ENCODE results near the gene CCDC91.
"Not testable (repeated sequence)": the region's sequence is repeated elsewhere in the genome, so short reads cannot be mapped to it uniquely, and the experiment has no call there.

CCDC91 gene

GRCh38 chr12:28476206-28476605 is 285.9 kb downstream of the CCDC91 start:
- DNase-seq, result not testable (repeated sequence)

- not testable (repeated sequence) for DNase-seq
These were observed 288.8 kb downstream of the CCDC91 start for GRCh38 chr12:28479097-28479496.

- no peak for DNase-seq
These were observed 289.4 kb downstream of the CCDC91 start for GRCh38 chr12:28479683-28480082.

- DNase-seq, result no peak
These were observed 293.9 kb downstream of the CCDC91 start for GRCh38 chr12:28484156-28484555.

GRCh38 chr12:28486521-28486920 is 296.3 kb downstream of the CCDC91 start:
- DNase-seq, result no peak

- no peak for DNase-seq
These were observed 299.0 kb downstream of the CCDC91 start for GRCh38 chr12:28489246-28489645.

DNA sequence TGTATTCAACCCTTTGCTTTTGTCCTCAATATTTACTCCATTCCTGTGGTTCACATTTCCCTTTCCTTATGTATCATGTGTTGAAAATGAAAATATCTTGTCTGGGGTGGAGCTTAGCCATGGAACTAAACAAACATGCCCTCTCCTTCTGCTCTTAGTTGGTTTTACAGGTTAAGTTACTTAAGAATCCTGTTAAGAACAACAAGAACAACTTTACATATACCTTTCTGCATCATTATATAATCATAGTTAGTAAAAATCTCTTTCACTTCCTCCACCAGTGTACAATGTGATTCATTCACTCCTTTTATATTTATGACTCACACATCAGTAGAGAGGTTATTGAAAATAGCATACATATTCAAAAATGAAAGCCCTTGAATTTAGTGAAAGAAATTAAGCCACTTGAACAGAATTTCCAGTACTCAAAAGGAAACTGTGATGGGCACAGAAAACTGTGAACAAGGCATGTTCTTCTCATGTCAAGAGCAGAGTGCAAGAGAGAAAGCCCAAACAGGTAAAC is 307.7 kb downstream of the CCDC91 start:
- peak; percentile 33 for DNase-seq

GRCh38 chr12:28498850-28499249 is 308.6 kb downstream of the CCDC91 start:
- DNase-seq, result no peak

GRCh38 chr12:28500373-28501024 is 310.2 kb downstream of the CCDC91 start:
- no peak for DNase-seq

- DNase-seq, result no peak
These were observed 316.0 kb downstream of the CCDC91 start for GRCh38 chr12:28506271-28506670.

DNA sequence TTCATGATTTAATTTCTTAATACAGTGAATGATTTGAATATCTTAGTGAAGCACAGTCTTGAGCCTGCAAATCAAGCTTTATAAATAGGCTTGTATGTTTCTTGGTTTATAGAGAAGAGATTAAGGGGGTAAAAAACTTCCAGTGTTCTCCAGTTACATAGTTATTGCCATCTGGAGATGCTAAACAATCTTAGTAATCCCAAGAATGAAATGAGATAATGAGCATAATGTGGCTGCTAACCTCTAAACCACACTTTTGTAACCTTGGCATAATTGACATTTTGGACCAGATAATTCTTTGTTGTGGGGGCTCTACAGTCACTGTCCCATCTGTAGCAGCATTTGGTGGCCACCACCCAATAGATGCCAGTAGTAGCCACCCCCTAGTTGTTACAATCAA is 316.8 kb downstream of the CCDC91 start:
- DNase-seq, result no peak

- DNase-seq, result no peak
These were observed 317.6 kb downstream of the CCDC91 start for GRCh38 chr12:28507867-28508266.

DNA sequence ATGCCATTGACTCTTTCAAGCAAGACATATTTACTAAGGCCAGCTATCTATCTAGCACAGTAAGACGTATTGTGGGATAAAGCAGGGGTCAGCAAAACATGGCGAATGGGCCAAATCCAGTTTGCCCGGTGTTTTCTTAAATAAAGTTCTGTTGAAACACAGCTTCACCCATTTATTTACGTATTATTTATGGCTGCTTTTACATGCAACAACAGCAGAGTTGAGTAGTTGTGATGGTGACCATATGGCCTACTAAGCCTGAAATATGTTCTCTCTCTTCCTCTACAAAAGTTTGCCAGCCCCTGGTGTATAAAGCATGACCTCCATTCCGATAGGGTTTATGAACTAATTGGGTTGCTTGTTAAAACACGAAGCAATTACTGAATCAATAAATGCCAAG is 322.1 kb downstream of the CCDC91 start:
- no peak for DNase-seq

GRCh38 chr12:28512876-28513275 is 322.6 kb downstream of the CCDC91 start:
- no peak for DNase-seq

GRCh38 chr12:28513983-28514382 is 323.7 kb downstream of the CCDC91 start:
- no peak for DNase-seq

- DNase-seq, result no peak
These were observed 326.8 kb downstream of the CCDC91 start for GRCh38 chr12:28517101-28517500.

DNA sequence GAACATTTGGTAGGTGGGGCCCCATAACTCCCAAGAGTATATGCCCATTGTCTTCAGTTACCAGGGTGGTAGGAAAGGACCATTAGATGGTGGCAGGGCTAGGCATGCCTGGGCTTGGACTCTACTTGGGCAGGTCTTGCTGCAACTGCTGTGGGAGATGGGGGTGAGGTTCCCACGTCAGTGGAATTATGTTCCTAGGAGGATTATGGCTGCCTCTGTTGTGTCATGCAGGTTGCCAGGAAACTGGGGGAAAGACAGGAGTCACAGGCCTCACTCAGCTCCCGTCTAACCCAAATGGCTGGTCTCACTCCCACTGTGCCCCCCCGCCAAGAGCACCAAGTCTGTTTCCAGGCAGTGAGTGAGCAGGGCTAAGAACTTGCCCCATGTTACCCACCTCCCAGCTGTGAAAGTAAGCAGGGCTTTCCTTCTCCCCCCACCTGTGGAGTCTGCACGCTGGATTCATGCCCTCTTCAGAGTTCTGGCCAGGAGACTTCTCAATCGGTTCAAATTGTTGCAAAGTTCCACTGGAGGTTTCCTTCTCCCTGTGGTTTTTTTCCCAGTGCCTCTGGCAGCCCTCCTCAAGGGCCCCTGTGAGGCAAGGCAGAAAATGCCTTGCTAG is 337.5 kb downstream of the CCDC91 start:
- no peak for DNase-seq

DNA sequence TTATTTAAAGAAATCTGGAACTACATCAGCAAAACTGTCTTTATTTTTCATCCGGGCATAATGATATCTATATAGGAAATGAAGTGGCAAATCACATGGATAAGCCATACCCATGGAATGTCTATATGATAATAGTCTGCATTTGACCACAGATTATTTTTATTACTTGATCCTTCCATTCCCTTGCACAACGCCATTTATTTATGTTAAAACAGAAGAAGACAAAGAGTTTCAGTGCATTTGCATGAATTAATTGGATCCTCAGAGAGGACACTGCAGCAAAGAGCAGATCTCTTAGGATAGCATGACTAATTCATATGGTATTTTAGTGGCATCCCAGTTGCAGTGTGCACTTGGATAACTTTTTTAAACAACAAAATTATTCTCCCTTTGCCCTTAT is 345.0 kb downstream of the CCDC91 start:
- no peak for DNase-seq

DNA sequence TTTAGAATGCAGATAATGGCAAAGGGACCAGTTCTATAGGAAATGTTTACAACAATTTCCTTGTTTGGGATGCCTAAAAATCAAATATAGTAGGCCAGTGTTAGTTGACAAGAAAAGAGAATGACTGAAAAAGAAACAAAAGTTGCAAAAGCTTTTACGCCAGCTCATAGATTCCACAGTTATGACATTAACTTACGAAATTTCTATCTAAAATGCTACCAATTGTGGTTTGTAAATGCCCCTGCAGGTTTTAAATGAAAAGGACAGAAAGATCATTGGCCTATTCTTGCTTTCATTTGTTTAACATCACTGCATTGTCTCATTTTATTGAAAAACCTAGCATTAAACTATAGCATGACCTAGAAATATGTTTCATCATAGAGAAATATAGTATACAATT is 345.8 kb downstream of the CCDC91 start:
- DNase-seq, result peak; percentile 66

DNA sequence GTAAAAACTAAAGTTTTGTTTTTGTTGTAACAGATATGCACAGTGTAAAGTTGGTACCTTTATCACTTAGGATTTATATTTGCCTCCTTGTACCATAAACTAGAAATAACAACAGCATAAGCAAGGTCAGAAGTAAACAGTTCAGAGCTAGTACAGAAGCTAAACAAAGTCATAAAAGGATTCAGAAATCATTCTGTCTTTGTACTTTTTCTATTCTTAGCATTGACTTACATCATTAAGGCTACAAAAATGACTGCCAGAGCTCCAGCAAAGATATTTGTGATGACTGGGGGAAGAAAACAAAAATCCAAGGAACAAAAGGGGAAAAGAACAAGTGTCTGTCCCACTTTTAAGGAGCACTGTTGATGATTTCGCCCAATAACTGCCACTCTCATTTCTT is 347.2 kb downstream of the CCDC91 start:
- no peak for DNase-seq

- no peak for DNase-seq
These were observed 349.6 kb downstream of the CCDC91 start for GRCh38 chr12:28539691-28540323.

DNA sequence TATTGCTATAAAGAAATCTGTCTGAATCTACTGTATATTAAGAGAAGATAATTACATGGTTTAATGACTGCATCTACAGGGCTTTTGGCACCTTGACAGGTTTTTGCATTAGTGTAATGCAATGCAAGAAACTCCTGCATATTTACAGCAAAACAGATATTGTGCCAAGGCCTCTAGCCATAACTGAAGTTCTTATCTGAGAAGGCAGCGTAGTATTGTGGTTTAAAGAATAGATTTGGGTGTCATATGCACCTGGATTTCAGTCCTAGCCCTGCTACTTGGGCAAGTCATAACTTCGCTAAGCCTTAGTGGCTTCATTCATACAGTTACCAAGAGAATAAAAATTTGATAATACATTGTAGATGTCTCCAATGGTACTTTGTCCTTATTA is 350.1 kb downstream of the CCDC91 start:
- no peak for DNase-seq

GRCh38 chr12:28543021-28543890 is 353.0 kb downstream of the CCDC91 start:
- peak; percentile 65 for DNase-seq
